Stimulated activated naive B cell treated with anti-CD40 and anti-IgM and Interleukin-4, amounts not matched to agents 10 μg/mL and 1 μg/mL and 100 μg/mL, for 72 hours (primary cell): ENCODE data around the gene MNX1.

ENCODE experiments used
- ATAC-seq, 2 donors: fragments of 150-1000 bp; cut with Tn5 transposase; replicated peaks; 2 replicates each; pipeline ENCODE4 v1.10.0; 2021; ENCODE audit warnings: moderate library complexity in 1 of 2
- DNase-seq: peaks from one replicate; pipeline ENCODE4 v3.0.0; 2021
- H3K27ac Mint-ChIP-seq: one replicate; pipeline ENCODE4 v1.8.0; 2022; ENCODE audit warnings: mild to moderate bottlenecking, mixed read lengths
- H3K27me3 Mint-ChIP-seq, 2 donors: one replicate each; pipeline ENCODE4 v1.8.0; 2022; ENCODE audit warnings: mixed read lengths in 2 of 2
- H3K36me3 Mint-ChIP-seq, 2 donors: one replicate each; pipeline ENCODE4 v1.8.0; 2022; ENCODE audit warnings: mixed read lengths in 2 of 2, mild to moderate bottlenecking in 1 of 2
- H3K4me1 Mint-ChIP-seq, 2 donors: one replicate each; pipeline ENCODE4 v1.8.0; 2022; ENCODE audit warnings: mixed read lengths in 2 of 2, mild to moderate bottlenecking in 1 of 2
- H3K4me3 Mint-ChIP-seq, 2 donors: one replicate each; pipeline ENCODE4 v1.8.0; 2022; ENCODE audit warnings: mild to moderate bottlenecking in 2 of 2, mixed read lengths in 2 of 2, moderate library complexity in 1 of 2
- H3K9me3 Mint-ChIP-seq, 2 donors: one replicate each; pipeline ENCODE4 v1.8.0; 2022; ENCODE audit warnings: mixed read lengths in 2 of 2, mild to moderate bottlenecking in 1 of 2

Gene MNX1

DNA sequence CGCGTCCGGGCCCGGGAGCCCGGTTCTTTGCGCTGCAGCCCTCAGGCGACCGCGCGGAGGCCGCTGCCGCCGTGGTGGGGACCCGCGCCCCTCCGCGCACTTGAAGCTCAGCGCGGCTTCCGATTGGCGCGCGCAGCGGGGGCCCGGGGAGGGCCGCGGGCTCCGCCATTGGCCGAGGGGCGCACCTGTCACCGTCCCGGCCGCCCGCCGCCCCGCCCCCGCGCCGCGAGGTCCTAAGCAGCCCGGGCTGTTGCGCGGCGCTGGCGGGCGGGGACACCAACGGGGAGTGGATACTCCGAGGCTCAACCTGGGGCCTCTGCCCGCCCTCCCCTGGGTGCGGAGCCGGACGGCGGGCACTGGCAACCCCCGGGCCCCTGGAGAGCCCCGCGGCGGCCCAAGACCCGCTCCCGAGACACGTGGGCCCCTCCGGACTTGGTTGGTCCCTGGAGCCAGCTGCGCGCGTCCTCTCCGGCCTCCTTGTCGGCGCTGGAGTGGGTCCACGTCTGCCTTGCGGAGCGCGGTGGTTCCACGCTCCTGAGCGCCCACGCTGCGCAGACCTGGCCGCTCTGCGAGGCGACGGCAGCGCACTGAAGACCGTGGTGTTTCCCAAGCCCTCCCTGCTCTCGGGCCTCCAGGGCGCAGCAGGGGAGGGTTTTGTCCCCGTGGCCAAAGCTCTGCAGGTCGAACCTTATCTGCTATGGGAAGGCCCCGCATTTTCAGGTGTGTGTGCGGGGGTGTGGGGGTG lies at the start of gene MNX1:
TSS of gene MNX1 (minus strand) at position 76 of the 745 bp plus-strand sequence. CDS start 313 bp downstream, outside the sequence.
- ATAC-seq = peak; percentile 59 to 75
- peaks cover 77 to 90% of the 10 kb centered on the region in 2 donors for H3K27me3 Mint-ChIP-seq
- DNase-seq = no peak
- peak within 1 kb of the TSS; percentile 79 for H3K27ac Mint-ChIP-seq
- peak within 1 kb of the TSS; percentile 77 to 80 for H3K4me3 Mint-ChIP-seq
- H3K36me3 Mint-ChIP-seq = no peaks in the 10 kb centered on the region
- peaks cover 15 to 22% of the 10 kb centered on the region in 2 donors for H3K4me1 Mint-ChIP-seq
- H3K9me3 Mint-ChIP-seq = no peaks in the 10 kb centered on the region

DNA sequence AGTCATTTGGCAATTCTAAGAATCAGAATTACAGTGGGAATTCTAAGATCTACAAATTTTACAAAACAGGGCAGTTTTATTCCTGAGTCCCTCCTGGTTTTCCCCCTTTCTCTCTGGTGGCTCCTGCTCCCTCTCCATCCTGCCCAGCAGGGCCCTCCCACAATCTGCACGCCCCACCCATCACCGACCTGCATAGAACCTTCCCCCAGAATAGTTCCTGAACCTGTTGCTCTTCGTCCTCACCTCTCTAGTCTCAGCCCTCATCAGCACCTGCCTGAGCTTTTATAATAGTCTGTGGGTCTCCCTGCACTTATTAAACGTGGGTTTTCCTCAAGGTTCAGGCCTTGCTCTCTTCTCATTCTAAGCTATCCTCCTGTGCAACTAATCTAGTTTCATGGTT lies 49.1 kb upstream of the MNX1 start:
- peaks cover 29 to 30% of the 10 kb centered on the region in 2 donors for H3K27me3 Mint-ChIP-seq
- H3K36me3 Mint-ChIP-seq = no peaks in the 10 kb centered on the region
- H3K9me3 Mint-ChIP-seq = peaks cover 9 to 14% of the 10 kb centered on the region in 2 donors
- no peaks in the 10 kb centered on the region for H3K4me1 Mint-ChIP-seq
- DNase-seq (no peak), ATAC-seq (no peak)
- no peak overlapping the region for H3K4me3 Mint-ChIP-seq
- no peak overlapping the region for H3K27ac Mint-ChIP-seq

DNA sequence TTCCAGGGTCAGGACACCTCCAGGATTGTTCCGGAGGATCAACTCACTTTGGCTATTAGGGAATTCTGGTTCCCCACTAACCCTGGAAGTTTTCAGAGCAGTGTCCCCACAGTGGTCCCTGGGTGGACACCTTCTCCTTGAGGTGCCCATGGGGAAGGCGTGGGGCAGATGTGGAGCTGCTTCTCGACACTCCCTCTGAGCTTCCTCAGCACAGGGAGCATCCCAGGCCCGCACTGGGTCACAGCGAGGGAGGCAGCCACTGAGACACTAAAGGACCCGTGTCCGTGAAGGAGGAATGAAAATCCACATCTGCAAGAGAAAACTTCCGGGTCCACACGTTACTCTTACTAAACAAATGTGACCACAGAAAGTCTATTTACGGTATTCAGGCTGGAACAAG lies 48.2 kb upstream of the MNX1 start:
- Mint-ChIP-seq H3K36me3 (no peaks in the 10 kb centered on the region), H3K4me1 (no peaks in the 10 kb centered on the region), H3K27ac (no peak overlapping the region), H3K9me3 (peaks cover 11 to 14% of the 10 kb centered on the region in 2 donors), H3K27me3 (peaks cover 37% of the 10 kb centered on the region in 2 donors), H3K4me3 (no peak overlapping the region)
- no peak for ATAC-seq
- no peak for DNase-seq

DNA sequence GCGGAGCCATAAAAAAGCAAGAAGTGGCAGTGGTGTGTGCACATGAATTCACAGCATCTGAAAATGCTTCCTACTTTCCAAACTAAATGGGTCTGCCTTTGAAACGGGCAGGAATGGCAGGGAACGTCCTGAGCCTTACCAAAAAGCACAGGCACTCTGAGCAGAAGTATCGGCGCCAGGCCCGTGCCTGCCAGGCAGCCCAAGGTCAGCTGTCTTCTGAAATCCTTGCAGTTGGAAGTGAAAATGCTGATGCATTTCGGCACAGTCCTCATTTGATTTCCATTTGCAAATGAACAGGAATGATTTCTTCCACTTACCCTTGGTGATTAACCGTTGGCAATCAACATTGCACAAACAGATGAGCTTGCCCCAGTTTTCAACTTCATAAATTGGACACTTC lies 47.6 kb upstream of the MNX1 start:
- ATAC-seq (no peak), DNase-seq (no peak)
- Mint-ChIP-seq H3K4me3 (no peak overlapping the region), H3K27me3 (peaks cover 36 to 43% of the 10 kb centered on the region in 2 donors), H3K27ac (no peak overlapping the region), H3K4me1 (no peaks in the 10 kb centered on the region), H3K9me3 (peaks cover 12 to 15% of the 10 kb centered on the region in 2 donors), H3K36me3 (no peaks in the 10 kb centered on the region)

DNA sequence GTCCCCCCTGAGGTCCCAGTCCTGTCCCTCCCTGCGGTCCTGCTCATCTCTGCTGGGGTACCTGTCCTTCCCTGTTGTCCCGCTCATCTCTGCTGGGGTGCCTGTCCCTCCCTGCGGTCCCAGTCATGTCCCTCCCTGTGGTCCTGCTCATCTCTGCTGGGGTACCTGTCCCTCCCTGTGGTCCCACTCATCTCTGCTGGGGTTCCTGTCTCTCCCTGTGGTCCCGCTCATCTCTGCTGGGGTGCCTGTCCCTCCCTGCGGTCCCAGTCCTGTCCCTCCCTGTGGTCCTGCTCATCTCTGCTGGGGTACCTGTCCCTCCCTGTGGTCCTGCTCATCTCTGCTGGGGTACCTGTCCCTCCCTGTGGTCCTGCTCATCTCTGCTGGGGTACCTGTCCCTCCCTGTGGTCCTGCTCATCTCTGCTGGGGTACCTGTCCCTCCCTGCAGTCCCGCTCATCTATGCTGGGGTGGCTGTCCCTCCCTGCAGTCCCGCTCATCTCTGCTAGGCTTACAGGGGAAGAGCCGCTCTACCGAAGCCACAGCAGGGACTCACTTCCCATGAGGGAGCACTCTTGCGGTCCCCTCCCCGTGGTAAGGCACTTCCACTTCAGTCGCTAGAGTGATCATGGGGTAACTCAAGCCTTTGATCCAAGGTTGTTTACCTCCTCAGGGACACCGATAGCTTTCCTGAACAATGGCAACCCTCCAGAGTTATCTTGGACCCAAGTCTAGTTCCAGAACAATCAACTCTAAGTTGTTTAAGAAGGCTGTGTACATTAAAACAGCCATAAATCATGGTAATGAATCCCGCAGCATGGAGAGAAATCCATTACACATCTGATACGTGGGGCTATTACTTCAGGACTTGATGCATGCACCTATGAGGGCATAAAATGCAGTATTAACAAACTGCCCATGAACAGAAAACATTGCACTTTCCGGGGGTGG lies 46.8 kb upstream of the MNX1 start:
- H3K27ac Mint-ChIP-seq = no peak overlapping the region
- ATAC-seq (no peak), DNase-seq (no peak)
- peaks cover 32 to 46% of the 10 kb centered on the region in 2 donors for H3K27me3 Mint-ChIP-seq
- peaks cover 8 to 13% of the 10 kb centered on the region in 2 donors for H3K9me3 Mint-ChIP-seq
- H3K4me1 Mint-ChIP-seq = no peaks in the 10 kb centered on the region
- H3K4me3 Mint-ChIP-seq = no peak overlapping the region
- no peaks in the 10 kb centered on the region for H3K36me3 Mint-ChIP-seq

DNA sequence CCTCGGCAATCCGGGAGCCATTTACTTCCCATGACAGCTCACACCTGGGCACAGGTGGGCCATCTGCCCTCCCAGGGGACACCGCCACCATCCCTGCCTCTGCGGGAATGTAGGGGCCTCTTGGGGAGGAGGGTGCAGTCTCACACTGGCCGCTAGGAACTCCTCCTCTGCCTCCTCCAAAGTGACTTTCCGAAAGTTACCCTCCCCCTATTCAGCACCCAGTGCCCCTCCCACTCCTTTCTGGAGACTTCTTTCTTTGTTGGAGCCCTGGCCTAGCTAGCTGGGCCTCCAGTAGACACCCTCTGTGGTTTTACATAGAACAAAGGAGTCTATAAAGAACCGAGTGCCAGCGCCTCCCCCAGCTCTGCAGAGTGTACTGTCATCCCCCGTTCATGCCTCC lies 45.8 kb upstream of the MNX1 start:
- H3K36me3 Mint-ChIP-seq = no peaks in the 10 kb centered on the region
- no peak overlapping the region for H3K4me3 Mint-ChIP-seq
- peaks cover 32 to 46% of the 10 kb centered on the region in 2 donors for H3K27me3 Mint-ChIP-seq
- peaks cover 5 to 13% of the 10 kb centered on the region in 2 donors for H3K9me3 Mint-ChIP-seq
- H3K27ac Mint-ChIP-seq = no peak overlapping the region
- ATAC-seq (no peak), DNase-seq (no peak)
- no peaks in the 10 kb centered on the region for H3K4me1 Mint-ChIP-seq

DNA sequence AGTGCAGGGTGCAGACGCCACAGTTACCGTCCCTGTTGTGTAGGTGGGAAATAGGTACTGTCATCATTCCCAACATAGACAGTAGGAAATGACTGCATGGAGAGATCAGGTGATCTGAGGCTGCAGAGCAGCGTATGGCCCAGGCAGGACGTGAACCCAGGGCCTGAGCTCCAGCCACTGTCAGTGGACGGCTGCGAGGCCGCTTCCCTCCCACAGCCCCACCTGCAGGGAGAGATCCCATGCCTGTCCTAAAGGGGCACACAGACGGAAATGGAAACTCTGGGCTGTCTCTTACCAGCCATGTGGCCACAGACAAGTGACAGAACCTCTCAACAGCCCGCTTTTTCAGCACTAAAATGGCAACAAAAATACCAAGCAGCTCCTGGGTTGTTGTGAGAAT lies 44.5 kb upstream of the MNX1 start:
- Mint-ChIP-seq H3K36me3 (no peaks in the 10 kb centered on the region), H3K4me1 (no peaks in the 10 kb centered on the region), H3K27ac (no peak overlapping the region), H3K27me3 (peaks cover 28 to 49% of the 10 kb centered on the region in 2 donors), H3K9me3 (peaks cover 5 to 13% of the 10 kb centered on the region in 2 donors), H3K4me3 (no peak overlapping the region)
- ATAC-seq (no peak), DNase-seq (no peak)

DNA sequence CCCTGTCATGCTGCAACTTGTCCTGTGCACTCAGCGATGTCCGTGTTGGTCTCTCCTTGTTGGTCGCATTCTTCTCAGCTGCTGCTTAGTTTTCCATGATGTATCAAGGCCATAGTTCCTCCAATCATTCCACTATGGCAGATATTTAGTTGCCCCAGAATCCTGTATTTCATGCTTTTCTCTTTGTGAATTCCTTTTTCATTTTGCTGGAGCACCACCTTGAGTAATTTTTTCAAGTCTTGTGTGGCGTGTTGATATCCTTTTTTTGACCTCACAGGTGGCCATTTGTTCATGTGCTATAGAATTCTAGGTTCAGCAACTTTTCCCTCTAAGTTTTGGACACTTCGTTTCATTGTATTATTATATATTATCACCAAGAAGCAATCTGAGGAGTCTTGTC lies 42.7 kb upstream of the MNX1 start:
- H3K4me1 Mint-ChIP-seq = no peaks in the 10 kb centered on the region
- H3K4me3 Mint-ChIP-seq = no peak overlapping the region
- H3K27ac Mint-ChIP-seq = no peak overlapping the region
- peaks cover 5 to 13% of the 10 kb centered on the region in 2 donors for H3K9me3 Mint-ChIP-seq
- H3K27me3 Mint-ChIP-seq = peaks cover 25 to 51% of the 10 kb centered on the region in 2 donors
- ATAC-seq (no peak), DNase-seq (no peak)
- H3K36me3 Mint-ChIP-seq = no peaks in the 10 kb centered on the region

DNA sequence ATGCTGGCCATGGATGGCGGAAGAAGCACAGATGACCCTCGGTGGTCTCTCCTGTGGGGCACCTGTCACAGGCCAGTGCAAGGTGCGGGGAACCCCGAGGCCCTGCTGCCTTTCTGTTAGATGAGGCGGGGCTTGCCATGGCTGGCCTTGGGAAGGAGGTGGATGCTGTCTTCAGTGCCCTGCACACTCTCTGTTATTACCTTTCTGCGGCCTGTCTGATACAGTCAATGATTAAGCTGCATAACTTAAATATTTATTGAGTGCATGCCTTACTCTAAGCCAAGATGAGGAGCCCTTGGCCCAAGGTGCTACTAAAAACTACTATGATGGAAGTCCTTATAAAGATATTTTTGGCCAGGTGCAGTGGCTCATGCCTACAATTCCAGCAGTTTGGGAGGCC lies 36.7 kb upstream of the MNX1 start:
- no peak overlapping the region for H3K27ac Mint-ChIP-seq
- no peaks in the 10 kb centered on the region for H3K36me3 Mint-ChIP-seq
- H3K4me3 Mint-ChIP-seq = no peak overlapping the region
- ATAC-seq (no peak), DNase-seq (no peak)
- H3K4me1 Mint-ChIP-seq = no peaks in the 10 kb centered on the region
- no peaks in the 10 kb centered on the region for H3K9me3 Mint-ChIP-seq
- H3K27me3 Mint-ChIP-seq = peaks cover 8 to 16% of the 10 kb centered on the region in 2 donors

DNA sequence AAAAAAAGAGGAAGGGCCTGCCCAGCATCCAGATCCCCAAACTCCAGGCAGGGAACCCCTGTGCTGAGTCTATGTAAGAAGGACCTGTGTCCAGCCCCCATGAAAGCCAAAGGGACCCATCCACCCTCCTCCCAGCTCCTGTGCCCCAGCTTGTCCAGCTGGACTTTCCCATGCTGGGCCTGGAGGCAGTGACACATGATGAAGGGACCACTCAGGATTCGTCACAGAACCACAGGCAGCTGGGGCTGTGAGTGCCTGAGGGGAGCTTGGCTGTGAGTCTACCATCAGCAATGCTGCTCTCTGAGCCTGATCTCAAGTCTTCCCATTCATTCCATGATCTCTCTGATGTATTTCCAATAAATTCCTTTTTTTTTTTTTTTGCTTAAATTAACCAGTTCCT lies 36.2 kb upstream of the MNX1 start:
- Mint-ChIP-seq H3K4me1 (no peaks in the 10 kb centered on the region), H3K27ac (no peak overlapping the region), H3K27me3 (peaks cover 12 to 16% of the 10 kb centered on the region in 2 donors), H3K36me3 (no peaks in the 10 kb centered on the region), H3K9me3 (no peaks in the 10 kb centered on the region), H3K4me3 (no peak overlapping the region)
- DNase-seq (no peak), ATAC-seq (no peak)

DNA sequence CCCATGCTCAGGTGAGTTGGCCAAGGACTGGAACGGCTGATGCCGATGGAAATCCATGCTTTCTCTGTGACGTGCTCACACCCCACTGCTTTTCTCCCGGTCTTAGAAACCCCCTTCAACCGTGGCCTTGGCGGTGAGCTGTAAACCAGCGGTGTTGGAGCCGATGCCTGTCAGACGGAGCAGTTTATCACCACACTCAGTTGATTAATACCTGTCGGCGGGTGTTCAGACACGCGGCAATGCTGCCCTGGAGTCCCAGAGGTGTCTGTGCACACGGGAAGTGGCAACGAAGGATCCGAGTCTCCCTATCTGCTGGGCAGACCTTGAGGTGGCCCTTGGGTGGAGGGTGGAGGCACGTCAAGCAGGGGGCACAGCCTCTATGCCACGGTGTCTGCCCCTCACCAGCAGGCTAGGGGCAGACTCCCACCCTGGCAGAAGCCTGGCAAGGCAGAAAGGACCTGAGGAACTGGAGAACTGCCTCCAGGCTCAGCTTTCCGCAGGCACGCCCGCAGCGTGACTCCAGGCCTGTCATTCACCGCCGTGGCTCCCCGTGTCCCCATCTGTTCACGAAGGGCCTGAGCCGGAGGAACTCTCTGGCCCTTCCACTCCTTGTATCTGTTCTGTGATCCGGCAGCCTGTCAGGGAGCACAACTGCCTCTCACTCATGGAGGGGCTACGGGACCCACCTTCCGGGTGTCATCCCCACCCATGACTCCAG lies 34.6 kb upstream of the MNX1 start:
- H3K27me3 Mint-ChIP-seq = peaks cover 9 to 12% of the 10 kb centered on the region in 2 donors
- H3K27ac Mint-ChIP-seq = no peak overlapping the region
- ATAC-seq = no peak

DNA sequence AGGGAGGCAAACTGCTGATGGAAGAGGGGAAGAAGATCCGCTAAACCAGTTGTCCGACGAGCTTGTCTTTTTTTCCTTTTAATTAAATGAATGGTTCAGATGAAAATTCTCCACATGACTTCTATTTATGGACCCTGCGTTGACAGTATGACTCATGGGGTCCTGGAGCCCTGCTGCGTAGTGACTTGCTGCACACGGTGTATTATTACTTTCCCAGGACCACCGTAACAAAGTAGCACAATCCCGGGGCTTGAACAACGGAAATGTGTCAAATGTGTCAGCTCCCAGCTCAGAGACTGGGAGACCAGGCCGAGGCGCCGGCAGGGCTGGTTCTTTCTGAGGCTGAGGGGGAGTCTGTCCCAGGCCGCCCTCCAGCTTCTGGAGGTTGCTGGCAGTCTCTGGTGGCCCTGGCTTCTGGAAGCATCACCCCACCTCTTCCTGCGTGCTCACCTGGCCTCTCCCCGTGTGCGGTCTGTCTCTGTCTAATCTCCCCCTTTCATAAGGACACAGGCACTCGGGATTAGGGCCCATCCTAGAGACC lies 33.8 kb upstream of the MNX1 start:
- peaks cover 7 to 12% of the 10 kb centered on the region in 2 donors for H3K27me3 Mint-ChIP-seq
- ATAC-seq = no peak

More for the DNA sequence above, 34.6 kb upstream of the MNX1 start:
- no peak overlapping the region for H3K4me3 Mint-ChIP-seq
- no peaks in the 10 kb centered on the region for H3K9me3 Mint-ChIP-seq
- no peaks in the 10 kb centered on the region for H3K4me1 Mint-ChIP-seq
- no peaks in the 10 kb centered on the region for H3K36me3 Mint-ChIP-seq
- DNase-seq = no peak

DNA sequence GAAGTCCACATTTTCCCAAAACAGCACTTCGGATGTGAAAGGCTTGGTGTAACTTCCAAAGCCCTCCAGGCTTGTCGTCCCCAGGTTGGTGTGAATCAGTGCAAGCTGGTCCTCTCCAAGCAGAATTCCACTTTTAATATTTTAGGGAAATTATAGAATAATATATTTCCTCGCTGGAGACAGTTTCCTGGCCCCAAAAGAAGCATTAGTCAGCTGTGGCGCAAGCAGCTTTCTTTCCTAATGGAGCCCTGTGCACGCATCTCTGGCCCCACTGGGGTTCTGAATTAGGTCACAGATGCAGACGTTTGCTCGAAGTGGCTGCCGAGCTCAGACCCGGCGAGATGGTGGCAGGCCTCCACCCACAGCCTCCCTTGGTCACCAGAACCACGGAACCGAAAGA lies 33.3 kb upstream of the MNX1 start:
- ATAC-seq (no peak), DNase-seq (no peak)
- Mint-ChIP-seq H3K27me3 (peaks cover 2 to 11% of the 10 kb centered on the region in 2 donors), H3K9me3 (no peaks in the 10 kb centered on the region), H3K27ac (no peak overlapping the region), H3K36me3 (no peaks in the 10 kb centered on the region), H3K4me3 (no peak overlapping the region), H3K4me1 (no peaks in the 10 kb centered on the region)

More for the DNA sequence above, 33.8 kb upstream of the MNX1 start:
- no peaks in the 10 kb centered on the region for H3K4me1 Mint-ChIP-seq
- no peak overlapping the region for H3K4me3 Mint-ChIP-seq
- no peak overlapping the region for H3K27ac Mint-ChIP-seq
- no peak for DNase-seq
- no peaks in the 10 kb centered on the region for H3K9me3 Mint-ChIP-seq
- no peaks in the 10 kb centered on the region for H3K36me3 Mint-ChIP-seq
